NCI-H128 (cell line): ENCODE results near the gene IER2.
"Not testable (repeated sequence)": the region's sequence is repeated elsewhere in the genome, so short reads cannot be mapped to it uniquely, and the experiment has no call there.

Experiments used
- DNase-seq: peaks from one replicate; lab custom pipeline; 2025; ENCODE audit not compliant: unreplicated experiment; lab: John Stamatoyannopoulos, UW

Gene IER2

GRCh38 chr19:13162724-13163608, 12.8 kb downstream of the IER2 start:
- peak; percentile 77 for DNase-seq

- no peak for DNase-seq
Measured at GRCh38 chr19:13163609-13164342, 13.6 kb downstream of the IER2 start.

- DNase-seq: no peak
Measured at GRCh38 chr19:13164343-13165161, 14.3 kb downstream of the IER2 start.

GRCh38 chr19:13165162-13165997, 15.2 kb downstream of the IER2 start:
- DNase-seq: no peak

- not testable (repeated sequence) for DNase-seq
Measured at GRCh38 chr19:13166151-13166550, 15.9 kb downstream of the IER2 start.

GRCh38 chr19:13169769-13170168, 19.6 kb downstream of the IER2 start:
- no peak for DNase-seq

GRCh38 chr19:13171146-13171545, 20.9 kb downstream of the IER2 start:
- no peak for DNase-seq

GRCh38 chr19:13172346-13173138, 22.3 kb downstream of the IER2 start:
- peak; percentile 29 for DNase-seq

GRCh38 chr19:13173139-13173737, 23.0 kb downstream of the IER2 start:
- DNase-seq: no peak

- no peak for DNase-seq
Measured at GRCh38 chr19:13176345-13176744, 26.1 kb downstream of the IER2 start.

GRCh38 chr19:13177584-13177983, 27.4 kb downstream of the IER2 start:
- not testable (repeated sequence) for DNase-seq

- not testable (repeated sequence) for DNase-seq
Measured at GRCh38 chr19:13178291-13178690, 28.1 kb downstream of the IER2 start.

- DNase-seq: no peak
Measured at GRCh38 chr19:13181747-13182388, 31.7 kb downstream of the IER2 start.

GRCh38 chr19:13184926-13185325, 34.7 kb downstream of the IER2 start:
- not testable (repeated sequence) for DNase-seq

- DNase-seq: not testable (repeated sequence)
Measured at GRCh38 chr19:13185763-13186657, 35.8 kb downstream of the IER2 start.

- not testable (repeated sequence) for DNase-seq
Measured at GRCh38 chr19:13186688-13187087, 36.5 kb downstream of the IER2 start.

- no peak for DNase-seq
Measured at GRCh38 chr19:13187419-13187818, 37.2 kb downstream of the IER2 start.

GRCh38 chr19:13189600-13189999, 39.4 kb downstream of the IER2 start:
- no peak for DNase-seq
